Right lung (tissue), 5 donors: ENCODE results near the gene USP37. TPM values are rescaled to one million over a fixed set of nuclear protein-coding genes. Genes with fewer than 3 reads are reported as not detected.

Source experiments
- DNase-seq, 2 donors: peaks; one replicate each; pipeline ENCODE4 v3.0.0-alpha.2; 2013
- polyA plus RNA-seq, 5 donors: library from polyadenylated mRNA; unstranded; fragments of 120-200 nt; gene quantifications; one replicate each; pipeline versions ENCODE4 v1.2.1 to v1.2.3, GENCODE V29; 2013; ENCODE audit warnings: inconsistent platforms in 1 of 5, low replicate concordance in 1 of 5; ENCODE audit not compliant: insufficient read length in 5 of 5, insufficient read depth in 1 of 5

USP37 gene
- polyA plus RNA-seq, 5 donors: 10.5 to 20.1 (median 17.7) TPM

GRCh38 chr2:218402911-218403411, 165.2 kb downstream of the USP37 start:
- no peak for DNase-seq

- DNase-seq: no peak
Observed at GRCh38 chr2:218402491-218402901, 165.7 kb downstream of the USP37 start.

GRCh38 chr2:218401890-218402289, 166.3 kb downstream of the USP37 start:
- DNase-seq: no peak

GRCh38 chr2:218400930-218401881, 166.9 kb downstream of the USP37 start:
- no peak for DNase-seq

Other genes with a start within 250 kb of the USP37 start
- 1 to 10 TPM in 4 of 5 donors, under 1 TPM in 1; 0.65 to 4.0 (median 2.2) TPM for gene CATIP, start 211.5 kb downstream of the USP37 start, polyA plus RNA-seq
- gene SLC11A1, start 186.1 kb downstream of the USP37 start, polyA plus RNA-seq: 1 to 10 TPM in 3 of 5 donors, under 1 TPM in 2; 0.62 to 1.6 (median 1.0) TPM
- 100 to 1,000 TPM; 120 to 176 (median 133) TPM for gene CTDSP1, start 168.5 kb downstream of the USP37 start, polyA plus RNA-seq
- 1 to 10 TPM in 4 of 5 donors, under 1 TPM in 1; 0.86 to 2.1 (median 1.4) TPM for gene VIL1, start 149.2 kb downstream of the USP37 start, polyA plus RNA-seq
- 10 to 100 TPM; 50.4 to 69.1 (median 59.1) TPM for gene CNOT9, start 488 bp upstream of the USP37 start, polyA plus RNA-seq
- gene PLCD4, start 39.5 kb upstream of the USP37 start, polyA plus RNA-seq: 10 to 100 TPM in 2 of 5 donors, 1 to 10 TPM in 3; 8.8 to 11.3 (median 9.9) TPM
- gene ZNF142, start 91.3 kb upstream of the USP37 start, polyA plus RNA-seq: 10 to 100 TPM; 14.2 to 18.9 (median 16.6) TPM
- gene BCS1L, start 91.3 kb upstream of the USP37 start, polyA plus RNA-seq: 10 to 100 TPM; 53.6 to 58.4 (median 55.1) TPM
- gene RNF25, start 103.7 kb upstream of the USP37 start, polyA plus RNA-seq: 10 to 100 TPM; 37.4 to 43.5 (median 42.1) TPM
- gene STK36, start 103.7 kb upstream of the USP37 start, polyA plus RNA-seq: 100 to 1,000 TPM in 2 of 5 donors, 10 to 100 TPM in 3; 75.6 to 115 (median 88.2) TPM
- 10 to 100 TPM; 31.0 to 48.5 (median 38.9) TPM for gene TTLL4, start 142.5 kb upstream of the USP37 start, polyA plus RNA-seq
- 10 to 100 TPM; 22.7 to 32.0 (median 30.3) TPM for gene CYP27A1, start 213.8 kb upstream of the USP37 start, polyA plus RNA-seq